ENCODE results near the gene FKBP14.
A peak's percentile ranks its signal among the peaks of the same experiment; 100 is the strongest.

FKBP14 gene

DNA sequence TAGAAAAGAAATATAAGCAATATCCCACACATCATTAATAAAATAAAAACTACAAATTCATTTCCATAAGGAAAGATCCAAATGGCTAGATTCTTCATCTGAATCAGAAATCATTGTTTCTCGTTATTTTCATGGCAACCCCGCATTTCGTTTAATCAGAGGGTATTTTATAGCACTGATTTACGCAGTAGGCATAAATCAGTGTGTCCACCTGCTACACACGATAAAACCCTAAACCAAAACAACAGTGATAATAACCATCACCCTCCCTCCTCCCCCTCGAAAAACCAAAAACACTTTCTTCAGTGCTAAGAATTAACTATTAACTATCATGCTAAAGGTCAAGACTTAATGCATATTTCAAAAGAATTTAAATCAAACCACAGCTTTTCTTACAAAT, 16.5 kb downstream of the FKBP14 start:
- Histone ChIP-seq H3K9ac (ENCODE audit: low read length) (no peak overlapping the region), H3K4me1 (ENCODE audit: control insufficient read depth, low read depth, low read length) (peaks cover 8% of the 10 kb centered on the region), H3K27ac (ENCODE audit: low read length) (no peak overlapping the region), H3K9me3 (ENCODE audit: control insufficient read depth, low read depth, low read length) (no peaks in the 10 kb centered on the region), H3K36me3 (ENCODE audit: control insufficient read depth, low read depth, low read length) (peaks cover 6% of the 10 kb centered on the region), H3K27me3 (ENCODE audit: control insufficient read depth, insufficient read depth, low read length) (no peaks in the 10 kb centered on the region), H3K4me3 (ENCODE audit: low read length) (no peak overlapping the region)

DNA sequence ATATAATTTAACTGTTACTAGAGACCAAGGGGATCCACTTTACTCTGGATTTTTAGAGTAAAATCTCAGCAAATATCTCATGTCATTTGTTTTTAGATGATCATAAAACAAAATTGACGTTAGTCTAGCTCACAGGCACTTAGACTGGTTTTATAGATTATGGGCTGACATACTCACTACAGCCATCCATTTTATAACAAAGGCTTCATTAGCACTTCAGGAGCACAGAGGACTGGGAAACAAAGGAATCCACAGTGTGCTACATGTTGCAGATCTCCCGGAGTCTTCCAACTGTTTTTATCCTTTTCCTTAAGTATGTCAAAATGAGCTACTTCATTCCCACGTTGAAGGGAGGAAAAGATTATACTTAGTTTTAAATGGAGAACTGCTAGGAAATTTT, 21.0 kb downstream of the FKBP14 start:
- no peak overlapping the region for H3K4me3 ChIP-seq (ENCODE audit: low read length)
- no peak overlapping the region for H3K9ac ChIP-seq (ENCODE audit: low read length)
- no peaks in the 10 kb centered on the region for H3K36me3 ChIP-seq (ENCODE audit: control insufficient read depth, low read depth, low read length)
- H3K27ac ChIP-seq (ENCODE audit: low read length) = no peak overlapping the region
- peaks cover 9% of the 10 kb centered on the region for H3K4me1 ChIP-seq (ENCODE audit: control insufficient read depth, low read depth, low read length)
- H3K9me3 ChIP-seq (ENCODE audit: control insufficient read depth, low read depth, low read length) = no peaks in the 10 kb centered on the region
- H3K27me3 ChIP-seq (ENCODE audit: control insufficient read depth, insufficient read depth, low read length) = no peaks in the 10 kb centered on the region

- Histone ChIP-seq H3K4me1 (ENCODE audit: control insufficient read depth, low read depth, low read length) (peaks cover 9% of the 10 kb centered on the region), H3K9ac (ENCODE audit: low read length) (no peak overlapping the region), H3K9me3 (ENCODE audit: control insufficient read depth, low read depth, low read length) (no peaks in the 10 kb centered on the region), H3K36me3 (ENCODE audit: control insufficient read depth, low read depth, low read length) (no peaks in the 10 kb centered on the region), H3K4me3 (ENCODE audit: low read length) (no peak overlapping the region), H3K27ac (ENCODE audit: low read length) (no peak overlapping the region), H3K27me3 (ENCODE audit: control insufficient read depth, insufficient read depth, low read length) (no peaks in the 10 kb centered on the region)
Measured at GRCh38 chr7:30003098-30003497, 23.4 kb downstream of the FKBP14 start.

- no peaks in the 10 kb centered on the region for H3K9me3 ChIP-seq (ENCODE audit: control insufficient read depth, low read depth, low read length)
- no peak overlapping the region for H3K27ac ChIP-seq (ENCODE audit: low read length)
- peaks cover 9% of the 10 kb centered on the region for H3K4me1 ChIP-seq (ENCODE audit: control insufficient read depth, low read depth, low read length)
- no peak overlapping the region for H3K4me3 ChIP-seq (ENCODE audit: low read length)
- no peaks in the 10 kb centered on the region for H3K36me3 ChIP-seq (ENCODE audit: control insufficient read depth, low read depth, low read length)
- no peaks in the 10 kb centered on the region for H3K27me3 ChIP-seq (ENCODE audit: control insufficient read depth, insufficient read depth, low read length)
- H3K9ac ChIP-seq (ENCODE audit: low read length) = no peak overlapping the region
Measured at GRCh38 chr7:30001998-30002397, 24.5 kb downstream of the FKBP14 start.

GRCh38 chr7:29998489-29998888, 28.0 kb downstream of the FKBP14 start:
- H3K36me3 ChIP-seq (ENCODE audit: control insufficient read depth, low read depth, low read length) = no peaks in the 10 kb centered on the region
- peaks cover 1% of the 10 kb centered on the region for H3K9me3 ChIP-seq (ENCODE audit: control insufficient read depth, low read depth, low read length)
- no peak overlapping the region for H3K27ac ChIP-seq (ENCODE audit: low read length)
- H3K4me1 ChIP-seq (ENCODE audit: control insufficient read depth, low read depth, low read length) = no peaks in the 10 kb centered on the region
- H3K9ac ChIP-seq (ENCODE audit: low read length) = no peak overlapping the region
- no peaks in the 10 kb centered on the region for H3K27me3 ChIP-seq (ENCODE audit: control insufficient read depth, insufficient read depth, low read length)
- no peak overlapping the region for H3K4me3 ChIP-seq (ENCODE audit: low read length)

- H3K4me1 ChIP-seq (ENCODE audit: control insufficient read depth, low read depth, low read length) = no peaks in the 10 kb centered on the region
- H3K27ac ChIP-seq (ENCODE audit: low read length) = no peak overlapping the region
- no peaks in the 10 kb centered on the region for H3K36me3 ChIP-seq (ENCODE audit: control insufficient read depth, low read depth, low read length)
- H3K27me3 ChIP-seq (ENCODE audit: control insufficient read depth, insufficient read depth, low read length) = no peaks in the 10 kb centered on the region
- H3K9ac ChIP-seq (ENCODE audit: low read length) = no peak overlapping the region
- peaks cover 4% of the 10 kb centered on the region for H3K9me3 ChIP-seq (ENCODE audit: control insufficient read depth, low read depth, low read length)
- no peak overlapping the region for H3K4me3 ChIP-seq (ENCODE audit: low read length)
Measured at GRCh38 chr7:29996321-29996720, 30.2 kb downstream of the FKBP14 start.

- no peak overlapping the region for H3K9ac ChIP-seq (ENCODE audit: low read length)
- peaks cover 4% of the 10 kb centered on the region for H3K9me3 ChIP-seq (ENCODE audit: control insufficient read depth, low read depth, low read length)
- H3K4me1 ChIP-seq (ENCODE audit: control insufficient read depth, low read depth, low read length) = no peaks in the 10 kb centered on the region
- H3K36me3 ChIP-seq (ENCODE audit: control insufficient read depth, low read depth, low read length) = no peaks in the 10 kb centered on the region
- H3K4me3 ChIP-seq (ENCODE audit: low read length) = no peak overlapping the region
- H3K27me3 ChIP-seq (ENCODE audit: control insufficient read depth, insufficient read depth, low read length) = peaks cover 4% of the 10 kb centered on the region
- no peak overlapping the region for H3K27ac ChIP-seq (ENCODE audit: low read length)
Measured at GRCh38 chr7:29995652-29996051, 30.9 kb downstream of the FKBP14 start.

- Histone ChIP-seq H3K4me3 (ENCODE audit: low read length) (no peak overlapping the region), H3K4me1 (ENCODE audit: control insufficient read depth, low read depth, low read length) (peaks cover 5% of the 10 kb centered on the region), H3K27me3 (ENCODE audit: control insufficient read depth, insufficient read depth, low read length) (peaks cover 20% of the 10 kb centered on the region), H3K36me3 (ENCODE audit: control insufficient read depth, low read depth, low read length) (no peaks in the 10 kb centered on the region), H3K9ac (ENCODE audit: low read length) (no peak overlapping the region), H3K27ac (ENCODE audit: low read length) (no peak overlapping the region), H3K9me3 (ENCODE audit: control insufficient read depth, low read depth, low read length) (peaks cover 4% of the 10 kb centered on the region)
Measured at GRCh38 chr7:29993140-29993539, 33.4 kb downstream of the FKBP14 start.

DNA sequence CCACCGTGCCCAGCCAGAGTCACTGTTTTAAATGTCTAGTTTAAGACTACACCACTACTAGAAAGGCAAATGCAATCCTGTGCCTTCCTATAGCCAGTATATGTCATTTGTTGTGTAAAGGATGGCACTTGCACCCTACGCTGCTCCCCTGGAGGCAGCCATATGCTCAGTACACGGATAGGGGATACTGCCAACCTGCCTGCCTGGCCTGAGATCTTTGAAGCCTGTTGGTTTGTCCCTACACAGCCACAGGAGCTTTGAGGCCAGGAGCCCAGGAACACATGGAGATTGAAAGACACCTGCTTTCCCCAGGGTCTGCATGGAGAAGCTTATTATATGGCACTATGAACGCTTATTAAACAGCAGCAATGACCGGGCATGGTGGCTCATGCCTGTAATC, 34.6 kb downstream of the FKBP14 start:
- H3K9ac ChIP-seq (ENCODE audit: low read length) = no peak overlapping the region
- H3K9me3 ChIP-seq (ENCODE audit: control insufficient read depth, low read depth, low read length) = peaks cover 4% of the 10 kb centered on the region
- peaks cover 24% of the 10 kb centered on the region for H3K27me3 ChIP-seq (ENCODE audit: control insufficient read depth, insufficient read depth, low read length)
- H3K36me3 ChIP-seq (ENCODE audit: control insufficient read depth, low read depth, low read length) = no peaks in the 10 kb centered on the region
- no peak overlapping the region for H3K4me3 ChIP-seq (ENCODE audit: low read length)
- H3K4me1 ChIP-seq (ENCODE audit: control insufficient read depth, low read depth, low read length) = peaks cover 7% of the 10 kb centered on the region
- no peak overlapping the region for H3K27ac ChIP-seq (ENCODE audit: low read length)

DNA sequence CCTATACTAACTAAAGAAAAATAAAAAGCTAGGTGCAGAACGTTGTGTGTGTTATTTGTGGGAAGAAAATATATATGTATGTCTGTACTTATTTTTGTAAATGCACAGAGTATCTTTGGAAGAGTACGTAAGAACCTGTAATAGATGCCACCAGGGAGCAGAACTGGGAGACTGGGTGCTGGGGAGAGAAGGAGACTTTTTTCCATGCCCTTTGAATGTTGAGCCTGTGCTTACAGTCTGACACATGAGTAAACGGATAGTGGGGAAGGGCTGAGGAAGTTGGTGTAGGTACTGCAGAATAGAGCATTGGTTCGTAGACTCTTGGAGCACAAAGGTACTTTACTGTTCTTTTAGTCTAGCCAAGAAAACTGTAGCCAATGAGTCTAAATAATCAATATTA, 35.6 kb downstream of the FKBP14 start:
- Histone ChIP-seq H3K9ac (ENCODE audit: low read length) (no peak overlapping the region), H3K9me3 (ENCODE audit: control insufficient read depth, low read depth, low read length) (peaks cover 4% of the 10 kb centered on the region), H3K36me3 (ENCODE audit: control insufficient read depth, low read depth, low read length) (no peaks in the 10 kb centered on the region), H3K4me1 (ENCODE audit: control insufficient read depth, low read depth, low read length) (peaks cover 7% of the 10 kb centered on the region), H3K27me3 (ENCODE audit: control insufficient read depth, insufficient read depth, low read length) (peaks cover 24% of the 10 kb centered on the region), H3K4me3 (ENCODE audit: low read length) (no peak overlapping the region), H3K27ac (ENCODE audit: low read length) (no peak overlapping the region)

DNA sequence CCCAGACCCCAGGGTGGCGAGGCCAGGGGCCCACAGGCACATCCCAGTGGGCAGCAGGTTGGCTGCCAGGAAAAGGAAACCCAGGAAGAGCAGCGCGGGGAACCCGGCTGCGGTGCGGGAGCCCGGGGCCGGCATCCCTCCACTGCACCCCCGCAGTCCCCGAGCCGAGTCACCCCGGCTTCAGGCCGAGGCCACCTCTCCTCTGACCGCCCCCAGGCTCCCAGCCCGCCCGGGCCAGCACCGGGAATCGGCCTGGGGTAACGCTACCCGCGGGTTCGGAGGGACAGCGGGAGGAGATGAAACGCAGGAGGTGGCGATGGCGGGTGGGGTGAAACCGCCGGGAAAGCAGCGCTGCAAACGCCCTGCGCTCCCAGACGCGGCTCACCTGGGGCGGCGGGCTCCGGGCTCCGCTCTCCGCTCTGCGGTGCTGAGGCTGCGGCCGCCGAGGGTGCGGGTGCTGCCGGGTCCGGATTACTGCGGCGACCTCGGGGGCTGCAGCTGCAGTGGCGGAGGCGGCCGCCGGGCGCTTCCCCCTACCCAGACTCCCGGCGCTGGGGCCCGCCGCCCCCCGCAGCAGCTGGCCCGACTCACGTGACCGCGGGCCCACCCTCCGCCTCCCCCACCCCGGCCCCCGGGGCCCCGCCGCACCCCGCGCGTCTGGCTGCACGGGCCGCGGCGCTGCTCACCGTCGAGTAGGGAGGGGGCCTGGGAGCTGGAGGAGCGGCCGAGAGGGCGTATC, 37.1 kb downstream of the FKBP14 start, which contains the start of gene SCRN1:
TSS of gene SCRN1 (minus strand) at position 545 of the 739 bp plus-strand sequence. CDS start 20,734 bp downstream, outside the sequence.
- peak within 1 kb of the TSS; percentile 71 for H3K4me3 ChIP-seq (ENCODE audit: low read length)
- no peak within 1 kb of the TSS for H3K27ac ChIP-seq (ENCODE audit: low read length)
- H3K36me3 ChIP-seq (ENCODE audit: control insufficient read depth, low read depth, low read length) = no peaks in the 10 kb centered on the region
- H3K4me1 ChIP-seq (ENCODE audit: control insufficient read depth, low read depth, low read length) = peaks cover 7% of the 10 kb centered on the region
- H3K9me3 ChIP-seq (ENCODE audit: control insufficient read depth, low read depth, low read length) = peaks cover 4% of the 10 kb centered on the region
- peak within 1 kb of the TSS; percentile 58 for H3K9ac ChIP-seq (ENCODE audit: low read length)
- peaks cover 24% of the 10 kb centered on the region for H3K27me3 ChIP-seq (ENCODE audit: control insufficient read depth, insufficient read depth, low read length)

Measured in iPS-18a (cell line).